Hepatocyte (in vitro differentiated cells): Measurements from ENCODE around the gene HOXD10. TPM values are rescaled to one million over a fixed set of nuclear protein-coding genes. Genes with fewer than 3 reads are reported as not detected.

Source experiments
- DNase-seq: peaks from one replicate; pipeline ENCODE4 v3.0.0-alpha.2; 2016; ENCODE audit warnings: low spot score
- H2AFZ ChIP-seq: fragments of 200-600 bp; sonication (generic); 2 replicates; pipeline ENCODE4 v1.6.0; 2016; ENCODE audit warnings: antibody characterized with exemption, mild to moderate bottlenecking
- H3K27ac ChIP-seq: fragments of 200-600 bp; sonication (generic); 2 replicates; pipeline ENCODE4 v1.5.1; 2016; ENCODE audit warnings: mild to moderate bottlenecking
- H3K27me3 ChIP-seq: fragments of 200-600 bp; sonication (generic); 2 replicates; pipeline ENCODE4 v1.6.1; 2016
- H3K36me3 ChIP-seq: fragments of 200-600 bp; sonication (generic); replicated peaks from 2 replicates; pipeline ENCODE4 v1.5.1; 2016; ENCODE audit warnings: low read depth; ENCODE audit not compliant: insufficient read depth
- H3K4me1 ChIP-seq: fragments of 200-600 bp; sonication (generic); 2 replicates; pipeline ENCODE4 v1.5.1; 2016; ENCODE audit warnings: mild to moderate bottlenecking, moderate library complexity; ENCODE audit not compliant: insufficient read depth
- H3K4me2 ChIP-seq: fragments of 200-600 bp; sonication (generic); 2 replicates; pipeline ENCODE4 v1.6.0; 2016
- H3K4me3 ChIP-seq: fragments of 200-600 bp; sonication (generic); 2 replicates; pipeline ENCODE4 v1.5.1; 2016; ENCODE audit warnings: mild to moderate bottlenecking
- H3K79me2 ChIP-seq: fragments of 200-600 bp; sonication (generic); 2 replicates; pipeline ENCODE4 v1.6.0; 2017; ENCODE audit warnings: mild to moderate bottlenecking
- H3K9me2 ChIP-seq: fragments of 200-600 bp; sonication (generic); replicated peaks from 2 replicates; pipeline ENCODE4 v1.6.0; 2017; ENCODE audit warnings: mild to moderate bottlenecking; ENCODE audit not compliant: insufficient read depth
- H3K9me3 ChIP-seq: fragments of 200-600 bp; sonication (generic); 2 replicates; pipeline ENCODE4 v1.5.1; 2016; ENCODE audit warnings: low read depth, mild to moderate bottlenecking
- H4K20me1 ChIP-seq: fragments of 200-600 bp; sonication (generic); 2 replicates; pipeline ENCODE4 v1.6.0; 2016; ENCODE audit warnings: mild to moderate bottlenecking; ENCODE audit not compliant: insufficient read depth, poor library complexity, severe bottlenecking
- EZH2 ChIP-seq: fragments of 200-600 bp; sonication (generic); IDR thresholded peaks from 2 replicates; pipeline ENCODE4 v1.6.1; 2016; ENCODE audit warnings: antibody characterized with exemption, mild to moderate bottlenecking, borderline replicate concordance
- EZH2phosphoT487 ChIP-seq: fragments of 200-600 bp; sonication (generic); IDR thresholded peaks from one replicate; pipeline ENCODE4 v1.6.1; 2018; ENCODE audit warnings: antibody characterized with exemption, mild to moderate bottlenecking, low read depth, moderate library complexity; ENCODE audit not compliant: unreplicated experiment, severe bottlenecking
- whole genome bisulfite sequencing: methylation state at CpG from one replicate; pipeline ENCODE4 v1.1.6; 2016; ENCODE audit warnings: low lambda C conversion rate; ENCODE audit errors: missing lambda C conversion rate; 5-methylcytosine and 5-hydroxymethylcytosine counted together
- polyA plus RNA-seq: library from polyadenylated mRNA; unstranded; fragments of >200 nt; fragmentation: Nextera tagmentation; extraction: Ambion mirVana; gene quantifications from 2 replicates; pipeline ENCODE4 v1.2.1, GENCODE V29; 2016
- total RNA-seq: library from RNA; depleted of rRNA; stranded (reverse); fragments of >200 nt; gene quantifications from 2 replicates; pipeline ENCODE4 v1.2.3, GENCODE V29; 2014
- TF ChIP-seq, protein P1 (sequence below): fragments of 200-600 bp; sonication (generic); IDR thresholded peaks from 2 replicates; pipeline ENCODE4 v1.5.1; 2016; ENCODE audit warnings: antibody characterized with exemption, mild to moderate bottlenecking; ENCODE audit not compliant: poor library complexity

The HOXD10 gene
- total and polyA plus RNA-seq, 2 experiments from 2014 or later, result 5.1 to 8.5 TPM

DNA sequence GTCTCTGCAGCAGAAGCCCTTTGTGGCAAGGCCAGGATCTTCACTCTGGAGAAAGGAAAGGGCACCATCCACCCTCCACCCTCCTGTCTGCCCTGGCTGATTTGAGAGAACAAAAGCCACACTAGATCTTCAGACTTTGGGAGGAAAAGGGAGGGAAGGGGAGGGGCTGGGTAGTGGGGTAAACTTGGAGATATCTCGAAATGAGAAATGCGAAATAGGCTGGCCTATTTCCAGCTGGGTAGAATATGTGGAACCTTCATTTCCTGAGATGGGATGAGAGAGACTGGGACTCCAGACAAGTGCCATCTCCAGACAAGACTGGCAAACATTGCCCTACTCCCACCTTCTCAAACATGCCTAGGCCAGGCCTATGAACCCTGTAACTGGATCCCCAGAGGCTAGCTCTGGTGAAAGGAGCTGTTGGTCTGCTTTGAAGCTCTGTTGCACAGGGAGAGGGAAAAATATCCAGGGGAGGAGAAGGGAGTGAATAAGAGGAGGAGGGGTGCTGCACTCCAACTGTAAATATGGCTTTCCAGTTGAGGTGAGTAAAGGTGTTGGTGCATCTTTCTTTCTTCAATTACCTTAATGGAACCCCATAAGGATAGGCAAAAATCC lies 15.3 kb upstream of the HOXD10 start:
- no peaks in the 10 kb centered on the region for H3K9me3 ChIP-seq
- H3K27ac ChIP-seq, result peak overlapping the region; percentile 93
- H3K9me2 ChIP-seq, result no peaks in the 10 kb centered on the region
- peak overlapping the region; percentile 18 for H3K4me3 ChIP-seq
- H3K27me3 ChIP-seq, result peaks cover 99% of the 10 kb centered on the region
- H2AFZ ChIP-seq, result no peak overlapping the region
- H3K4me2 ChIP-seq, result peak overlapping the region; percentile 91
- H3K79me2 ChIP-seq, result peaks cover 51% of the 10 kb centered on the region
- 26% methylated on average over 2 of the region's 2 CpGs for WGBS
- H4K20me1 ChIP-seq, result no peaks in the 10 kb centered on the region
- no peaks in the 10 kb centered on the region for H3K36me3 ChIP-seq
- DNase-seq, result no peak
- TF ChIP-seq, protein P1, sequence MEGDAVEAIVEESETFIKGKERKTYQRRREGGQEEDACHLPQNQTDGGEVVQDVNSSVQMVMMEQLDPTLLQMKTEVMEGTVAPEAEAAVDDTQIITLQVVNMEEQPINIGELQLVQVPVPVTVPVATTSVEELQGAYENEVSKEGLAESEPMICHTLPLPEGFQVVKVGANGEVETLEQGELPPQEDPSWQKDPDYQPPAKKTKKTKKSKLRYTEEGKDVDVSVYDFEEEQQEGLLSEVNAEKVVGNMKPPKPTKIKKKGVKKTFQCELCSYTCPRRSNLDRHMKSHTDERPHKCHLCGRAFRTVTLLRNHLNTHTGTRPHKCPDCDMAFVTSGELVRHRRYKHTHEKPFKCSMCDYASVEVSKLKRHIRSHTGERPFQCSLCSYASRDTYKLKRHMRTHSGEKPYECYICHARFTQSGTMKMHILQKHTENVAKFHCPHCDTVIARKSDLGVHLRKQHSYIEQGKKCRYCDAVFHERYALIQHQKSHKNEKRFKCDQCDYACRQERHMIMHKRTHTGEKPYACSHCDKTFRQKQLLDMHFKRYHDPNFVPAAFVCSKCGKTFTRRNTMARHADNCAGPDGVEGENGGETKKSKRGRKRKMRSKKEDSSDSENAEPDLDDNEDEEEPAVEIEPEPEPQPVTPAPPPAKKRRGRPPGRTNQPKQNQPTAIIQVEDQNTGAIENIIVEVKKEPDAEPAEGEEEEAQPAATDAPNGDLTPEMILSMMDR, result no peak
- TF ChIP-seq EZH2, result no peak
- TF ChIP-seq EZH2phosphoT487, result no peak
- no peaks in the 10 kb centered on the region for H3K4me1 ChIP-seq

DNA sequence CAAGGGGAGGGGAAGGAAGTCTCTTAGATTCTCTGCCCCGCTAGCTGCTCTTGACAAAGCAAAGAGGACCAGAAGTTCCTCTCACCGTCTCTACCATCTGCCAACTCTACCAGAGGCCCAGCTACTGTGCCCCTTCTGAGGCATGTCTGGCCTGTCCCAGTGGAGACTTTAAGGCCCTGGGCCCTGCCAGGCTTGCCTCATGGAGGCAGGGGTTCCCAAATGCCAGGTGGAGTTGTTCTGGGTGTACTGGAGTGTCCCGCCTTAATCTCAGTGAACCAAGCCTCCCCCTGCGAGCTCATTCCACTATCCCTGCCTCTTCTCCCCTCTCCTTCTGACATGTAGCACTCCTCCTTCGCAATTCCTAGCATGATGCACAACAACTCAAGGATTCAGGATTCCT lies 14.7 kb upstream of the HOXD10 start:
- Histone ChIP-seq H3K79me2 (peaks cover 54% of the 10 kb centered on the region), H3K9me3 (no peaks in the 10 kb centered on the region), H3K36me3 (no peaks in the 10 kb centered on the region), H3K9me2 (no peaks in the 10 kb centered on the region), H3K27ac (peak overlapping the region; percentile 93), H3K4me3 (no peak overlapping the region), H3K4me2 (peak overlapping the region; percentile 91), H4K20me1 (no peaks in the 10 kb centered on the region), H2AFZ (no peak overlapping the region), H3K4me1 (no peaks in the 10 kb centered on the region), H3K27me3 (peaks cover 99% of the 10 kb centered on the region)
- no peak for DNase-seq
- TF ChIP-seq EZH2, result no peak
- TF ChIP-seq, protein P1, result no peak
- no peak for TF ChIP-seq EZH2phosphoT487
- WGBS, result 37% methylated on average over 5 of the region's 5 CpGs

GRCh38 chr2:176102309-176102866 lies 14.2 kb upstream of the HOXD10 start:
- peak overlapping the region; percentile 91 for H3K4me2 ChIP-seq

More at GRCh38 chr2:176102309-176102866, 14.2 kb upstream of the HOXD10 start:
- no peaks in the 10 kb centered on the region for H3K9me3 ChIP-seq
- peaks cover 59% of the 10 kb centered on the region for H3K79me2 ChIP-seq
- no peaks in the 10 kb centered on the region for H3K4me1 ChIP-seq
- no peak for DNase-seq
- 28% methylated on average over 7 of the region's 7 CpGs for WGBS
- no peak overlapping the region for H2AFZ ChIP-seq
- H4K20me1 ChIP-seq, result no peaks in the 10 kb centered on the region
- H3K27me3 ChIP-seq, result peaks cover 98% of the 10 kb centered on the region
- H3K9me2 ChIP-seq, result no peaks in the 10 kb centered on the region
- TF ChIP-seq EZH2phosphoT487, result no peak
- TF ChIP-seq EZH2, result peak; percentile 24
- TF ChIP-seq, protein P1, result no peak
- H3K36me3 ChIP-seq, result no peaks in the 10 kb centered on the region
- peak overlapping the region; percentile 93 for H3K27ac ChIP-seq
- no peak overlapping the region for H3K4me3 ChIP-seq
